Measurements from ENCODE around the gene INHBB. TPM values are rescaled to one million over a fixed set of nuclear protein-coding genes. Genes with fewer than 3 reads are reported as not detected.

The INHBB gene
- 10 to 100 TPM in 1 of 9 donors, 1 to 10 TPM in 6, under 1 TPM in 2; 0.70 to 38.0 (median 2.0) TPM for total RNA-seq
- polyA plus RNA-seq, result 1 to 10 TPM; 2.8 to 7.8 TPM
- long read RNA-seq, donor 1, partial matches to known transcripts, result 0 of 2 reads
- long read RNA-seq, donor 1, other reads (novel, unspliced or antisense), result 1 of 2 reads
- long read RNA-seq, donor 2, result 0 reads
- long read RNA-seq, donor 3, result 0 reads

DNA sequence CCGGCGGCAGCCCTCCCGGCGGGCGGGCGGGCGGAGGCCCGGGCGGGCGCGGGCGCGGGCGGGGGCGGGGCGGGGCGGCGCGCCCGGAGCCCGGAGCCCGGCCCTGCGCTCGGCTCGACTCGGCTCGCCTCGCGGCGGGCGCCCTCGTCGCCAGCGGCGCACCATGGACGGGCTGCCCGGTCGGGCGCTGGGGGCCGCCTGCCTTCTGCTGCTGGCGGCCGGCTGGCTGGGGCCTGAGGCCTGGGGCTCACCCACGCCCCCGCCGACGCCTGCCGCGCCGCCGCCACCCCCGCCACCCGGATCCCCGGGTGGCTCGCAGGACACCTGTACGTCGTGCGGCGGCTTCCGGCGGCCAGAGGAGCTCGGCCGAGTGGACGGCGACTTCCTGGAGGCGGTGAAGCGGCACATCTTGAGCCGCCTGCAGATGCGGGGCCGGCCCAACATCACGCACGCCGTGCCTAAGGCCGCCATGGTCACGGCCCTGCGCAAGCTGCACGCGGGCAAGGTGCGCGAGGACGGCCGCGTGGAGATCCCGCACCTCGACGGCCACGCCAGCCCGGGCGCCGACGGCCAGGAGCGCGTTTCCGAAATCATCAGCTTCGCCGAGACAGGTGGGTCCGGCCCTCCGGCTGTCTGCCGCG, at the start of gene INHBB:
INHBB (plus strand) TSS at position 111 of the 641 bp plus-strand sequence; CDS start at position 164, 53 bp downstream.
- ATAC-seq (peak in 1 of 4 donors; percentile 21), DNase-seq (peak in 1 of 5 donors; percentile 61)
- Histone ChIP-seq H3K36me3 (no peaks in the 10 kb centered on the region), H3K4me3 (peak within 1 kb of the TSS; percentile 29 to 73 (median 58)), H3K27me3 (peaks cover 16 to 79% (median 48%) of the 10 kb centered on the region in 9 donors), H3K4me1 (peaks cover 0 to 51% (median 27%) of the 10 kb centered on the region in 12 donors), H3K9me3 (no peaks in the 10 kb centered on the region), H3K27ac (peak within 1 kb of the TSS in 7 of 12 donors; percentile 3 to 71 (median 60))
- WGBS, 4 donors, result 0 to 4% (median 2%) methylated on average over 4 to 99 of the region's 99 CpGs
- TF ChIP-seq, protein P1, sequence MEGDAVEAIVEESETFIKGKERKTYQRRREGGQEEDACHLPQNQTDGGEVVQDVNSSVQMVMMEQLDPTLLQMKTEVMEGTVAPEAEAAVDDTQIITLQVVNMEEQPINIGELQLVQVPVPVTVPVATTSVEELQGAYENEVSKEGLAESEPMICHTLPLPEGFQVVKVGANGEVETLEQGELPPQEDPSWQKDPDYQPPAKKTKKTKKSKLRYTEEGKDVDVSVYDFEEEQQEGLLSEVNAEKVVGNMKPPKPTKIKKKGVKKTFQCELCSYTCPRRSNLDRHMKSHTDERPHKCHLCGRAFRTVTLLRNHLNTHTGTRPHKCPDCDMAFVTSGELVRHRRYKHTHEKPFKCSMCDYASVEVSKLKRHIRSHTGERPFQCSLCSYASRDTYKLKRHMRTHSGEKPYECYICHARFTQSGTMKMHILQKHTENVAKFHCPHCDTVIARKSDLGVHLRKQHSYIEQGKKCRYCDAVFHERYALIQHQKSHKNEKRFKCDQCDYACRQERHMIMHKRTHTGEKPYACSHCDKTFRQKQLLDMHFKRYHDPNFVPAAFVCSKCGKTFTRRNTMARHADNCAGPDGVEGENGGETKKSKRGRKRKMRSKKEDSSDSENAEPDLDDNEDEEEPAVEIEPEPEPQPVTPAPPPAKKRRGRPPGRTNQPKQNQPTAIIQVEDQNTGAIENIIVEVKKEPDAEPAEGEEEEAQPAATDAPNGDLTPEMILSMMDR (IDR thresholded peaks at IDR 0.05), result no peak
- TF ChIP-seq POLR2A (IDR thresholded peaks at IDR 0.05), result no peak
- intact Hi-C loops (cut with DNase I), result loop anchor here in 6 of 10 donors (5.0 to 10.0 kb wide), 7 partner anchors 156 to 729 kb away; no protein-coding TSS in a partner anchor

DNA sequence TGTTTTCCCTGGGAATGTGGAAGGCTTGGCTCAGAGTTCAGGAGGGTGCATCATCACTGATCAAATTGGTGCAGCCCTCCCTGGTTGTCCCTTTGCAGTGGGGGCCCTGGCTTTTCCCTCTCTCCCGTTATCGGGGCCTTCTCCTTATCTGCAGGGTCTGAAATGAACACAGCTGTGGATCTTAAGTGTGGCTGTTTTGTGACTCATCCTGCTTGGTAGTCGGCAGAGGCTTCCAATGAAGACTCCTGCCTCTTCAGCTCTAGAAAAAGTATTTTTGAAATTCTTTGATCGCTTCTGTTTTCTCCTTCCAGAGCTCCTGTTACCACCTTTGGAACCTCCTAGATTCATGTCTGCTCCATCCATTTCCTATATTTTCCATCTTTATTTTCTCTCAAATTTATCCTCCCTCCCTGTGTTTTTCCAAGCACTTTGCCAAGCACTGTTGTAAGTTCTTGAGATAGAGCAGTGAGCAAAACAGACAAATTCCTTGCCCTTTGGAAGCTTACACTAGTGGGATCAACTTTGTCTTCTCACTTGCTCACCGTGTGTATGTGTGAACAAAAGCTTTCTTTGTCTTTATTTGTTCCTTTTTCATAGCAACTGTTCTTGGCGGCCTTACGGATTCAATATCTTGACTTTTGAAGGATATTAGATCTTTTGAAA, 47.6 kb upstream of the INHBB start:
- ATAC-seq (peak in 2 of 4 donors; percentile 25 to 41), DNase-seq (no peak)
- Histone ChIP-seq H3K27ac (no peak overlapping the region), H3K27me3 (no peaks in the 10 kb centered on the region), H3K4me3 (no peak overlapping the region), H3K4me1 (peaks cover 0 to 11% (median 6%) of the 10 kb centered on the region in 12 donors), H3K36me3 (peaks cover 0 to 90% (median 43%) of the 10 kb centered on the region in 9 donors), H3K9me3 (no peaks in the 10 kb centered on the region)
- intact Hi-C loops (cut with DNase I), result no loop called here
- TF ChIP-seq, protein P1 (IDR thresholded peaks at IDR 0.05), result no peak
- no peak for TF ChIP-seq POLR2A (IDR thresholded peaks at IDR 0.05)
- 69 to 75% (median 71%) methylated on average over 7 of the region's 7 CpGs for WGBS, 4 donors

DNA sequence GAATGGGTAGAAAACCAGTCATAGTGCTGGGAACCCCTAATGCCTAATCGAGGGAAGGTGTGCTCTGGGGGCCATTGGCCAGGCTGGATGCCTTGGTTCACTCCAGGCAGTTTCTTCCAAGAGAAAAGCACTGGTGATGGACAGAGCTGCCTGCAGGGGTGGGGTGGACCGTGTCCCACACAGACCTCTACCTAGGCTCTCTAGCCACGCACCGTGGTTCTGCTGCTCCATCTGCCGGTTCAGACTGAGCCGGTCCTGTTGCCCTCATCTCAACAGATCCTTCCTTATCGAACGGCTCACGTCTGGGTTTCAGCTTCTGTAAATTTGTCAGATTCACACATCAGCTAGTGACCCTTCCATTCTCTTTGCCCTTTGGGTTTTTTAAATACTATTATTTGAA, 46.9 kb upstream of the INHBB start:
- H3K27ac ChIP-seq, result no peak overlapping the region
- WGBS, 4 donors, result 96 to 98% (median 97%) methylated on average over 9 of the region's 9 CpGs
- H3K27me3 ChIP-seq, result no peaks in the 10 kb centered on the region
- no peak for DNase-seq
- ATAC-seq, result no peak
- peaks cover 0 to 90% (median 36%) of the 10 kb centered on the region in 9 donors for H3K36me3 ChIP-seq
- H3K9me3 ChIP-seq, result no peaks in the 10 kb centered on the region
- TF ChIP-seq, protein P1 (IDR thresholded peaks at IDR 0.05), result no peak
- no peak for TF ChIP-seq POLR2A (IDR thresholded peaks at IDR 0.05)
- H3K4me1 ChIP-seq, result peaks cover 0 to 5% (median 0%) of the 10 kb centered on the region in 12 donors
- intact Hi-C loops (cut with DNase I), result no loop called here
- H3K4me3 ChIP-seq, result no peak overlapping the region

DNA sequence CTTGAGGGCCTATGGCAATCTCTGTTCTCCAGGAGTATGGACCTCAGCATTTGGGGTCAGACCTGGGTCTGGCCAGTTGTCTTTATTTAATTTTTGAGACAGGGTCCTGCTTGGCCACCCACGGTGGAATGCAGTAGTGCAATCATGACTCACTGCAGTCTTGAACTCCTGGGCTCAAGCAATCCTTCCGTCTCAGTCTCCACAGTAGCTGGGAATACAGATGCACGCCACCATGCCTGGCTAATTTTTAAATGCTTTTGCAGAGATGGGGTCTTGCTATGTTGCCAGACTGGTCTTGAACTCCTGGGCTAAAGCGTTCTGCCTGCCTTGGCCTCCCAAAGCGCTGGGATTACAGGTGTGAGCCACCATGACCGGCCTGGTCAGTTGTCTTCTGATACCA, 46.4 kb upstream of the INHBB start:
- Histone ChIP-seq H3K4me3 (no peak overlapping the region), H3K9me3 (no peaks in the 10 kb centered on the region), H3K4me1 (no peaks in the 10 kb centered on the region), H3K27ac (no peak overlapping the region), H3K36me3 (peaks cover 0 to 87% (median 31%) of the 10 kb centered on the region in 9 donors), H3K27me3 (no peaks in the 10 kb centered on the region)
- no peak for TF ChIP-seq POLR2A (IDR thresholded peaks at IDR 0.05)
- TF ChIP-seq, protein P1 (IDR thresholded peaks at IDR 0.05), result no peak
- DNase-seq (no peak), ATAC-seq (no peak)
- WGBS, 4 donors, result 93 to 97% (median 95%) methylated on average over 6 of the region's 6 CpGs
- intact Hi-C loops (cut with DNase I), result no loop called here

All from heart left ventricle (tissue), 16 donors.